Uterus (tissue), 4 donors: ENCODE data around the gene GNRHR. TPM values are rescaled to one million over a fixed set of nuclear protein-coding genes. Genes with fewer than 3 reads are reported as not detected.

Experiments
- DNase-seq, 2 donors: peaks; one replicate each; pipeline ENCODE4 v3.0.0-alpha.2; 2019 to 2020
- H3K27ac ChIP-seq, 2 donors: fragments of 200-600 bp; sonication (generic); 1 replicate in 1 of 2; 2 replicates in 1 of 2; pipeline ENCODE4 v1.5.1; 2016 to 2018
- H3K27me3 ChIP-seq, 2 donors: fragments of 200-600 bp; sonication (generic); one replicate each; pipeline ENCODE4 v1.5.1; 2018 to 2019; ENCODE audit warnings: control low read depth in 1 of 2
- H3K36me3 ChIP-seq, 2 donors: fragments of 200-600 bp; sonication (generic); one replicate each; pipeline ENCODE4 v1.5.1; 2019; ENCODE audit warnings: control low read depth in 1 of 2
- H3K4me1 ChIP-seq, 2 donors: fragments of 200-600 bp; sonication (generic); one replicate each; pipeline ENCODE4 v1.5.1; 2018 to 2019; ENCODE audit warnings: control low read depth in 1 of 2
- H3K4me3 ChIP-seq, 2 donors: fragments of 200-600 bp; sonication (generic); 1 replicate in 1 of 2; 2 replicates in 1 of 2; pipeline ENCODE4 v1.5.1; 2018 to 2019; ENCODE audit warnings: mild to moderate bottlenecking in 1 of 2
- H3K9me3 ChIP-seq, 2 donors: fragments of 200-600 bp; sonication (generic); one replicate each; pipeline ENCODE4 v1.5.1; 2019; ENCODE audit warnings: control low read depth in 1 of 2
- CTCF ChIP-seq, 4 experiments: fragments of 200-600 bp in 2 of 4; fragments of 450-650 bp in 2 of 4; sonication (generic) in 2 of 4; IDR thresholded peaks; one replicate each; pipeline ENCODE4 v1.5.1; 2016 to 2019; ENCODE audit warnings: antibody characterized with exemption in 4 of 4, mild to moderate bottlenecking in 2 of 4, moderate library complexity in 1 of 4
- POLR2A ChIP-seq, 2 donors: fragments of 450-650 bp; IDR thresholded peaks; one replicate each; pipeline ENCODE4 v1.6.1; 2016; ENCODE audit warnings: antibody characterized with exemption in 2 of 2, mild to moderate bottlenecking in 1 of 2, moderate library complexity in 1 of 2
- intact Hi-C: fragments of 100-400 bp; cut with DNase I; formaldehyde crosslinking; loops from one replicate; pipeline ENCODE4 v1.15.1; 2023; ENCODE audit warnings: low total_unique reads
- total RNA-seq, 4 donors: library from RNA; depleted of rRNA in 3 of 4; stranded (reverse); fragments of >200 nt in 3 of 4; gene quantifications; one replicate each; pipeline versions ENCODE4 v1.1.0 to v1.2.4, GENCODE V29; 2014 to 2023
- donor health status: DM: yes; HTN: yes; CAD: no.

Gene GNRHR
- total RNA-seq, result not detected

DNA sequence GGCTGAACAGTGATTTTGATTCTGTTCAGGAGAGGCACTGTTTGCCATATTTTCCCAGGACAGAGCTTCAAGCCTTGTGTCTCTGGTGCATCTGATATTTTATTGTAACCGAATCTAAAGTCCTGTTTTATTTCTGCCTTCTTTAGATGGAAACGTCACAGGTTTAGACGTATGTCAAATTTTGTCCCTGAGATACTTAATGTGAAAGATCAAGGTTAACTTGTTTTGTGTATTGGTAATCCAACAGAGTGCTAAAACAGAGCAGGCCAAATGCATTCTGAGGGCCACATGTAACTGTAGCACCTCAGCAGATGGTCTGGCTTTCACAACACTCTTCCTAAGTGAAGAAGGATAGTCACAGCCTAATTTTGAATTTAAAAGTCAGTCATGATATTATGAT is at the start of gene GNRHR:
TSS of gene GNRHR (minus strand) at position 101 of the 400 bp plus-strand sequence. CDS start at position 48, 53 bp downstream.
- Histone ChIP-seq H3K27me3 (no peaks in the 10 kb centered on the region), H3K4me1 (no peaks in the 10 kb centered on the region), H3K9me3 (no peaks in the 10 kb centered on the region), H3K36me3 (no peaks in the 10 kb centered on the region), H3K27ac (no peak within 1 kb of the TSS), H3K4me3 (no peak within 1 kb of the TSS)
- intact Hi-C loops, result no loop called here
- DNase-seq, result no peak
- no peak for TF ChIP-seq POLR2A (IDR thresholded peaks at IDR 0.05)
- TF ChIP-seq CTCF (IDR thresholded peaks at IDR 0.05), result no peak

GRCh38 chr4:67796810-67797209 is 42.6 kb upstream of the GNRHR start:
- Histone ChIP-seq H3K9me3 (no peaks in the 10 kb centered on the region), H3K4me3 (no peak overlapping the region), H3K27me3 (no peaks in the 10 kb centered on the region), H3K36me3 (no peaks in the 10 kb centered on the region), H3K27ac (no peak overlapping the region), H3K4me1 (no peaks in the 10 kb centered on the region)
- DNase-seq, result no peak
- TF ChIP-seq CTCF (IDR thresholded peaks at IDR 0.05) (no peak), POLR2A (IDR thresholded peaks at IDR 0.05) (no peak)
- intact Hi-C loops, result no loop called here

GRCh38 chr4:67790721-67791120 is 36.5 kb upstream of the GNRHR start:
- DNase-seq, result no peak
- no peaks in the 10 kb centered on the region for H3K9me3 ChIP-seq
- no peaks in the 10 kb centered on the region for H3K36me3 ChIP-seq
- no peak overlapping the region for H3K27ac ChIP-seq
- intact Hi-C loops, result no loop called here
- H3K4me1 ChIP-seq, result no peaks in the 10 kb centered on the region
- H3K27me3 ChIP-seq, result no peaks in the 10 kb centered on the region
- TF ChIP-seq CTCF (IDR thresholded peaks at IDR 0.05) (no peak), POLR2A (IDR thresholded peaks at IDR 0.05) (no peak)
- no peak overlapping the region for H3K4me3 ChIP-seq

DNA sequence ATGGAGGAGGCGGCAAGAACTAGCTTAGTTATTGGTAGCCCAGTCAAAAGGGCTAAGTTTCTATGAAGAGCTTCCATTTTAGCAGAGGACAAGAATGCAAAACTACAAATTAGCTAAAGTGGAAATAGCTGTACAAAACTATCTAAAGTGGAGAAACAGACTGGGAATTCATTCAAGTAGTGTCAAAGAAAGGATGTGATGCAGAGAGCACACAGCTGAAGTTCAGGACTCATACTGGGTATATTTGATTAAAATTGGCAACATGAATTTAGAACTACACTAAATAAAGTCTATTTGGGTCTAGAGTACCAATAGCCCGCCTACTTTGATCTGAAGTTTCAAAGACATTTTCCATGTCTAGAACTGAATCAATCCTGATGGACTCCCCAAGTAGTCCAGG is 33.1 kb upstream of the GNRHR start:
- TF ChIP-seq POLR2A (IDR thresholded peaks at IDR 0.05) (no peak), CTCF (IDR thresholded peaks at IDR 0.05) (no peak)
- intact Hi-C loops, result no loop called here
- DNase-seq, result no peak
- Histone ChIP-seq H3K4me3 (no peak overlapping the region), H3K36me3 (no peaks in the 10 kb centered on the region), H3K27me3 (no peaks in the 10 kb centered on the region), H3K4me1 (no peaks in the 10 kb centered on the region), H3K9me3 (no peaks in the 10 kb centered on the region), H3K27ac (no peak overlapping the region)

DNA sequence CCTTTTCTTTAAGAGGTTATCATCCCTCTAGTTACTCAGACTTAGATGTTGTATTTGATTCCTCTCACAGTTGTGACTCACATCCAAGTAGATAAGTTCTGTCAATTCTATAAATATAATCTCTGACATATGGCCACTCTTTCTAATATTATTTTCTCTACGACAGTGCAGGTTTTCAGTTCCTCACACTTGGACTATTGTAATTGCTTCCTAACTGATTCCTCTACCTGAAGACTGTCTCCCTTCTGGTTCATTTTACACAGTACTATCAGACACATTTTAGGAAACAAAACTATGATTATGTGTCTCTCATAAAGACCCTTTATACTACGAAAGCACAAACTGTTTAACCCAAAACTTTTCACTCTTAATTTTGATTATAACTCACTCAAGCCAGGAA is 31.3 kb upstream of the GNRHR start:
- H3K4me1 ChIP-seq, result no peaks in the 10 kb centered on the region
- intact Hi-C loops, result no loop called here
- DNase-seq, result no peak
- H3K27ac ChIP-seq, result no peak overlapping the region
- H3K27me3 ChIP-seq, result no peaks in the 10 kb centered on the region
- H3K4me3 ChIP-seq, result no peak overlapping the region
- TF ChIP-seq CTCF (IDR thresholded peaks at IDR 0.05), result no peak
- no peak for TF ChIP-seq POLR2A (IDR thresholded peaks at IDR 0.05)
- no peaks in the 10 kb centered on the region for H3K9me3 ChIP-seq
- H3K36me3 ChIP-seq, result no peaks in the 10 kb centered on the region
